SW480 (cell line): ENCODE results near the gene TMEM248.
"Not testable (repeated sequence)": the region's sequence is repeated elsewhere in the genome, so short reads cannot be mapped to it uniquely, and the experiment has no call there.

ENCODE experiments used
- DNase-seq: peaks from one replicate; pipeline ENCODE4 v3.0.0-alpha.2; 2016; ENCODE audit warnings: low spot score

The TMEM248 gene

GRCh38 chr7:66950763-66951162 is 29.7 kb downstream of the TMEM248 start:
- no peak for DNase-seq

- DNase-seq: peak; percentile 45
Measured at GRCh38 chr7:66952343-66953043, 31.5 kb downstream of the TMEM248 start.

- DNase-seq: no peak
Measured at GRCh38 chr7:66953044-66953427, 32.0 kb downstream of the TMEM248 start.

- DNase-seq: no peak
Measured at GRCh38 chr7:66957595-66958290, 36.7 kb downstream of the TMEM248 start.

GRCh38 chr7:66958538-66959350 is 37.7 kb downstream of the TMEM248 start:
- DNase-seq: no peak

GRCh38 chr7:66960192-66960591 is 39.2 kb downstream of the TMEM248 start:
- DNase-seq: no peak

GRCh38 chr7:66961096-66961495 is 40.1 kb downstream of the TMEM248 start:
- DNase-seq: no peak

- DNase-seq: no peak
Measured at GRCh38 chr7:66964411-66964810, 43.4 kb downstream of the TMEM248 start.

- DNase-seq: no peak
Measured at GRCh38 chr7:66967029-66967428, 46.0 kb downstream of the TMEM248 start.

- not testable (repeated sequence) for DNase-seq
Measured at GRCh38 chr7:66969001-66969400, 48.0 kb downstream of the TMEM248 start.

GRCh38 chr7:66970310-66970709 is 49.3 kb downstream of the TMEM248 start:
- no peak for DNase-seq

- no peak for DNase-seq
Measured at GRCh38 chr7:66974986-66975590, 54.1 kb downstream of the TMEM248 start.

GRCh38 chr7:66978312-66978711 is 57.3 kb downstream of the TMEM248 start:
- not testable (repeated sequence) for DNase-seq

- DNase-seq: not testable (repeated sequence)
Measured at GRCh38 chr7:66979013-66979412, 58.0 kb downstream of the TMEM248 start.

- DNase-seq: not testable (repeated sequence)
Measured at GRCh38 chr7:66980336-66980735, 59.3 kb downstream of the TMEM248 start.

GRCh38 chr7:66989552-66989951 is 68.5 kb downstream of the TMEM248 start:
- DNase-seq: not testable (repeated sequence)

- not testable (repeated sequence) for DNase-seq
Measured at GRCh38 chr7:66994051-66994450, 73.0 kb downstream of the TMEM248 start.

- peak; percentile 93 for DNase-seq
Measured at GRCh38 chr7:66994691-66995049, 73.6 kb downstream of the TMEM248 start.

GRCh38 chr7:66995050-66995776 is 74.2 kb downstream of the TMEM248 start, which contains the start of gene SBDS:
SBDS (minus strand) TSS chr7:66995586; CDS start chr7:66995417, 169 bp downstream.
- DNase-seq: peak; percentile 99

- DNase-seq: peak; percentile 99
Measured at GRCh38 chr7:66996444-66997191, 75.6 kb downstream of the TMEM248 start, which contains the start of gene TYW1. TYW1 (plus strand) TSS chr7:66996833; CDS start chr7:66996979, 146 bp downstream.
